ENCODE data around the gene ARGLU1. TPM values are rescaled to one million over a fixed set of nuclear protein-coding genes. Genes with fewer than 3 reads are reported as not detected.

Gene ARGLU1
- 33.4 to 41.0 TPM (median 34.3 TPM) in 5 replicates for total RNA-seq (2022; extraction: Qiagen RNA extraction)

GRCh38 chr13:106567474-106568298 lies at the start of gene ARGLU1:
Gene ARGLU1, minus strand, starts transcription at chr13:106568137. Its CDS starts 218 bp downstream, at chr13:106567919.

GRCh38 chr13:106535552-106536243 lies 32.2 kb downstream of the ARGLU1 start, which contains the start of gene EFNB2:
Gene EFNB2, minus strand, starts transcription at chr13:106535662. Its CDS starts 698 bp downstream, at chr13:106534964.

Other genes starting within 250 kb of the ARGLU1 start
- 4.2 to 4.9 TPM (median 4.5 TPM) in 5 replicates for gene EFNB2, start 32.5 kb downstream of the ARGLU1 start, total RNA-seq (2022; extraction: Qiagen RNA extraction)

Measured in A549 treated with dexamethasone at 1 μM for 4 hours (cell line).